ENCODE data around the gene CAMSAP3.

GRCh38 chr19:7547159-7547558 is 48.5 kb upstream of the CAMSAP3 start:
- TF ChIP-seq CTCF (IDR thresholded peaks at IDR 0.05; ENCODE audit: low read depth, low read length) (no peak), EZH2phosphoT487 (IDR thresholded peaks at IDR 0.05; ENCODE audit: low read depth) (no peak)
